Heart right ventricle (tissue), 16 donors: Measurements from ENCODE around the gene PLEKHM3. TPM values are rescaled to one million over a fixed set of nuclear protein-coding genes. Genes with fewer than 3 reads are reported as not detected.

Experiments used
- ATAC-seq, 8 donors: fragments of 200-7000 bp; cut with Tn5 transposase; one replicate each; pipeline ENCODE4 v1.9.1; 2020; ENCODE audit warnings: mild to moderate bottlenecking in 8 of 8, moderate library complexity in 8 of 8, moderate number of reproducible peaks in 1 of 8
- DNase-seq, 2 donors: peaks; one replicate each; pipeline ENCODE4 v3.0.0-alpha.2; 2020
- H3K27ac ChIP-seq, 10 donors: fragments of 200-600 bp; sonication (generic) in 2 of 10; one replicate each; pipeline versions ENCODE4 v1.5.0 to v1.8.0; 2020 to 2022; ENCODE audit warnings: mild to moderate bottlenecking in 3 of 10
- H3K27me3 ChIP-seq, 7 donors: fragments of 200-600 bp; one replicate each; pipeline ENCODE4 v1.8.0; 2021 to 2022; ENCODE audit warnings: mild to moderate bottlenecking in 2 of 7
- H3K36me3 ChIP-seq, 9 donors: fragments of 200-600 bp; sonication (generic) in 1 of 9; one replicate each; pipeline versions ENCODE4 v1.5.0 to v1.8.0; 2020 to 2022; ENCODE audit warnings: mild to moderate bottlenecking in 2 of 9
- H3K4me1 ChIP-seq, 9 donors: fragments of 200-600 bp; sonication (generic) in 1 of 9; one replicate each; pipeline versions ENCODE4 v1.5.0 to v1.8.0; 2020 to 2022; ENCODE audit warnings: mild to moderate bottlenecking in 4 of 9
- H3K4me3 ChIP-seq, 10 donors: fragments of 200-600 bp; sonication (generic) in 2 of 10; one replicate each; pipeline versions ENCODE4 v1.5.0 to v1.8.0; 2020 to 2022; ENCODE audit warnings: mild to moderate bottlenecking in 7 of 10, moderate library complexity in 2 of 10
- H3K9me3 ChIP-seq, 11 donors: fragments of 200-600 bp in 10 of 11; sonication (generic) in 2 of 11; one replicate each; pipeline versions ENCODE4 v1.5.0 to v1.8.0; 2013 to 2022; ENCODE audit warnings: mild to moderate bottlenecking in 2 of 11, control low read depth in 1 of 11, moderate library complexity in 1 of 11
- CTCF ChIP-seq, 9 donors: fragments of 200-600 bp; sonication (generic) in 2 of 9; IDR thresholded peaks; one replicate each; pipeline versions ENCODE4 v1.5.0 to v1.8.0; 2021 to 2022; ENCODE audit warnings: antibody characterized with exemption in 9 of 9, mild to moderate bottlenecking in 5 of 9, moderate library complexity in 1 of 9
- WGBS, 2 donors: extraction: QIAGEN DNeasy Blood & Tissue Kit; methylation state at CpG; one replicate each; pipeline ENCODE4 v1.1.7; 2013; ENCODE audit warnings: inconsistent platforms in 1 of 2; 5-methylcytosine and 5-hydroxymethylcytosine counted together
- intact Hi-C, 10 donors: fragments of 100-400 bp; cut with DNase I; formaldehyde crosslinking; loops; one replicate each; pipeline versions ENCODE4 v1.11.1 to v1.14.2; 2022
- polyA plus RNA-seq, 2 donors: library from polyadenylated mRNA; stranded (reverse); fragments of 200-250 nt; gene quantifications; one replicate each; pipeline ENCODE4 v1.2.3, GENCODE V29; 2013
- total RNA-seq, 10 donors: library from RNA; stranded (reverse); fragmentation: NEBNext Ultra II Directional in 3 of 10; extraction: Animal tissue kit (Norgen Biotek cat#: 25700) in 3 of 10; gene quantifications; one replicate each; pipeline versions ENCODE4 v1.2.1 to v1.2.4, GENCODE V29; 2021 to 2023
- donor health status: Arrhythmogenic right ventricular cardiomyopathy.
- donor health status: ischemic (EF 13 %, LVEDD 7.1; RV severe dilation, severe dysfunction).
- donor health status: healthy with polysubstance abuse.
- donor health status: DM: no; HTN: yes; CAD: no.
- donor health status: DM: no; HTN: no; CAD: no.
- donor health status: ischemic (EF 25% LVEDD 6.9; RV normal size, moderate dysfunction).
- donor health status: ischemic (EF 25% LVEDD 5.7; RV mildly dilated, moderate dysfunction).
- donor health status: healthy.
- donor health status: DM: yes; HTN: yes; CAD: no.
- donor health status: Ischemic cardiomyopathy.
- donor health status: ischemic (EF 35%, LVEDD 5.7; RV mildly dilated, moderate dysfunction).
- donor health status: nonischemic (EF 11% LVEDD 7.7; RV severe dilation, severe dysfunction).
- donor health status: DM: yes; HTN: yes; CAD: no.
- donor health status: PGD.
- donor health status: ischemic (EF 29% LVEDD 5.4; RV normal size, mild dysfunction).
- donor health status: nonischemic (EF 23%, LVEDD 6.1; RV moderate dilation, normal function).

PLEKHM3 gene
- total and polyA plus RNA-seq, 12 donors, result 2.5 to 16.2 (median 14.9) TPM

GRCh38 chr2:207828361-207829057 lies 196.8 kb downstream of the PLEKHM3 start:
- intact Hi-C loops, result loop anchor here in 2 of 10 donors (5.0 kb wide), 2 partner anchors 56 to 59 kb away; no protein-coding TSS in a partner anchor
- no peak for ATAC-seq
- no peak for TF ChIP-seq CTCF (IDR thresholded peaks at IDR 0.05)

GRCh38 chr2:207825978-207826377 lies 199.3 kb downstream of the PLEKHM3 start:
- intact Hi-C loops, result loop anchor here in 2 of 10 donors (5.0 kb wide), 2 partner anchors 54 to 61 kb away; no protein-coding TSS in a partner anchor
- peaks cover 0 to 31% (median 7%) of the 10 kb centered on the region in 9 donors for H3K36me3 ChIP-seq

More at GRCh38 chr2:207828361-207829057, 196.8 kb downstream of the PLEKHM3 start:
- no peaks in the 10 kb centered on the region for H3K27me3 ChIP-seq
- H3K9me3 ChIP-seq, result no peaks in the 10 kb centered on the region
- H3K4me3 ChIP-seq, result no peak overlapping the region
- no peak for DNase-seq
- H3K4me1 ChIP-seq, result peaks cover 0 to 44% (median 20%) of the 10 kb centered on the region in 9 donors
- H3K36me3 ChIP-seq, result peaks cover 0 to 29% (median 7%) of the 10 kb centered on the region in 9 donors
- 81 to 84% methylated on average over 12 of the region's 12 CpGs for WGBS, 2 donors
- H3K27ac ChIP-seq, result no peak overlapping the region

GRCh38 chr2:207825045-207825954 lies 200.0 kb downstream of the PLEKHM3 start:
- no peak overlapping the region for H3K4me3 ChIP-seq
- peak in 1 of 2 donors; percentile 41 for DNase-seq
- H3K36me3 ChIP-seq, result peaks cover 0 to 31% (median 7%) of the 10 kb centered on the region in 9 donors
- TF ChIP-seq CTCF (IDR thresholded peaks at IDR 0.05), result no peak
- peak; percentile 61 to 84 (median 72) for ATAC-seq
- no peaks in the 10 kb centered on the region for H3K27me3 ChIP-seq
- 39 to 45% methylated on average over 17 of the region's 17 CpGs for WGBS, 2 donors
- peaks cover under 1 to 48% (median 20%) of the 10 kb centered on the region in 9 donors for H3K4me1 ChIP-seq
- intact Hi-C loops, result loop anchor here in 2 of 10 donors (5.0 kb wide), 2 partner anchors 53 to 62 kb away; no protein-coding TSS in a partner anchor
- peak overlapping the region in 9 of 10 donors; percentile 1 to 77 (median 61) for H3K27ac ChIP-seq
- H3K9me3 ChIP-seq, result no peaks in the 10 kb centered on the region

More at GRCh38 chr2:207825978-207826377, 199.3 kb downstream of the PLEKHM3 start:
- Histone ChIP-seq H3K27ac (peak overlapping the region in 7 of 10 donors; percentile 27 to 77 (median 61)), H3K4me1 (peaks cover 0 to 44% (median 20%) of the 10 kb centered on the region in 9 donors), H3K27me3 (no peaks in the 10 kb centered on the region), H3K9me3 (no peaks in the 10 kb centered on the region), H3K4me3 (no peak overlapping the region)
- ATAC-seq (peak in 4 of 8 donors; percentile 26 to 54 (median 50)), DNase-seq (no peak)
- WGBS, 2 donors, result 35 to 59% methylated on average over 4 of the region's 4 CpGs
- TF ChIP-seq CTCF (IDR thresholded peaks at IDR 0.05), result no peak

- DNase-seq (no peak), ATAC-seq (no peak)
- Histone ChIP-seq H3K27me3 (no peaks in the 10 kb centered on the region), H3K36me3 (peaks cover 0 to 31% (median 7%) of the 10 kb centered on the region in 9 donors), H3K4me1 (peaks cover 2 to 52% (median 30%) of the 10 kb centered on the region in 9 donors), H3K27ac (no peak overlapping the region), H3K4me3 (no peak overlapping the region), H3K9me3 (no peaks in the 10 kb centered on the region)
- 94 to 95% methylated on average over 13 of the region's 13 CpGs for WGBS, 2 donors
- no peak for TF ChIP-seq CTCF (IDR thresholded peaks at IDR 0.05)
- intact Hi-C loops, result no loop called here
These were observed 201.5 kb downstream of the PLEKHM3 start for GRCh38 chr2:207823865-207824264.
